ENCODE results near the gene ALG8. TPM values are rescaled to one million over a fixed set of nuclear protein-coding genes. Genes with fewer than 3 reads are reported as not detected.

The ALG8 gene
- 23.3 and 39.1 TPM in 2 replicates for total RNA-seq

GRCh38 chr11:78139422-78140391, at the start of gene ALG8:
ALG8 (minus strand) TSS chr11:78139626; CDS start chr11:78139588, 38 bp downstream.

DNA sequence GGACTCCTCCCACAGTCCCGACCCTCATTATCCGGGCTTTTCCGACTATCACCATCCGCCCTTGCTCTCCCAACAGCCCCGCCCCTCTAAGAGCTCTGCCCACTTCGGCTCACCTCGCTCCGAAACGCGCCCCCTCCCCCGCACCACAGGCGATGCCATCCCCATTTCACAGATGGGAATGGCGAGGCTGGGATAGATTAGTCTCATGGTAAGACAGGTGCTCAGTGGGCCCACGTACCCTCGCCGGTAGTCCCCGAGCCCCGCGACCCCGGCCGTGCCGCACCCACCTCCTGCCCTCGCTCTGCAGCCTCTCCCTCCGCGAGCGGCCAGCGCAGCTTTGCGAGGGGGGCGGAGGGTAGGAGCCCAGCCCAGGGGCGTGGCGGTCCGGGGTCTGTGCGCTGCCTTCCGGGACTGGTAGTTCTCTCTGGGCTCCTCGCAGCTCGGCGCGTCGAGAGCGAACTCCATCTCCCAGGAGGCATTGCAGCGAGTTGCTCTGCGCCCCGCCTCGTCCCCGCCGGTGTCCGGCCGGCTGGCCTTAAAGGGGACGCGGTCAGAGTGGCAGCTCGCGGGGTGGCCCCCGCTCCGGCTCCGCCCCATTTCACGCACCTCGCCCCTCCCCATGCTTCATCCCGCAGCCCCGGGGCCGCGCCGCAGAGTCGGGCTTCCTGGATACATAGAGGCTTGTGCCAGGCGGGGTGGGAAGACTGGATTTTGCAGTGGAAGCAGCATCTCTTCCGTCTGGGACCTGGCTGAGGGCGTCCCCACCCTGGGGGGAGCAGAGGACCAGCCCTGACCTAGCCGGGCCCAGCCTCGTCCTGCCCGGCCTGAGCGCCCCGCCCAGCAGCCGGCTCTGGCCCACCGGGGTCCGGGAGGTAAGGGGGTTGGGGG, 49.1 kb upstream of the ALG8 start, which contains the start of the genes KCTD21 and USP35:
Gene KCTD21 (minus strand): TSS at position 341 of the 888 bp plus-strand sequence. CDS start 14,072 bp downstream, outside the sequence.
Gene USP35 (plus strand): TSS at position 634 of the 888 bp plus-strand sequence. CDS start 7,327 bp downstream, outside the sequence.

DNA sequence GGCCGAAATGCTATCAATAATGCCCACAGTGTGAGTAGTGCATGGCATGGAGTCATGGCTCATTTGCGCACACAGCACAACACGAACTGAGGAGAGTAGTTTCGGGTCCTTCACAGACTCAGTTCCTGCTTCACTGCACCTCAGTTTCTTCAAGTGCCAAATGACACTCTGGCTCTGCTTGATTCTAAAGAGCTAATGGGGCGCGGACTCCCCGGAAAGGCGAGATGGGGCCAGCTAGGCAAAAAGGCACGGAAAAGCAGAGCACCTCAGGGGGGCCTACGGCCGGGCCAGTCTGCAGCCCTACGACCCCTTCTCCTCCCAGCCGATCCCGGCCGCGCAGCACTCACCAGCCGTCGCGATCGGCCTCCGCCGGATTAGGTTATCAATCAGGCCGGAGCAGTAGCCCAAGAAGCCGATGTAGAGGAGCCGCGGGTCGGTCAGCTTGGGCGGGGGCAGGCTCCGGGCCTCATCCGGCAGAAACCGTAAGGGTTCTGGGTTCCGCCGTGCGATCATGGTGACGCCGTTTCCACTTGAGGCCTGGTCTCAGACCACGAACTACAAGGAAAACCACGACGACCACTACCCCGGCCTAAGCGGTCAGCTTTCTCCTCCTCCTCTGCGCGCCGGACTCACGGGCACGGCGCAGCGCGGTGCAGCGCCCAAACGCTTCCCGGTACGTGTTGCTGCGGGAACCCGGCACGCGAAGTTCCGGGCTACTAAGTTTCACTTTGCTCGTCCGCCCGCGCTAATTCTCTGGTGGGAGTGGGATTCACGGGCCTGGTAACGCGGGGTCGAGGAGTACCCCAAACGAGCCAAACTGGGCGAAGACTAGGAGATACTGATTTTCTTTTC, 60.0 kb downstream of the ALG8 start, which contains the start of gene NDUFC2:
Gene NDUFC2 (minus strand): TSS at position 631 of the 852 bp plus-strand sequence. CDS start 118 bp downstream, at position 513.

GRCh38 chr11:78063440-78064181, 75.8 kb downstream of the ALG8 start, which contains the start of gene THRSP:
THRSP (plus strand) TSS chr11:78063861; CDS start chr11:78063882, 21 bp downstream.

Other genes starting within 250 kb of the ALG8 start
- 30.0 and 31.8 TPM in 2 replicates for gene INTS4, start 145.0 kb downstream of the ALG8 start, total RNA-seq
- gene KCTD14, start 116.3 kb downstream of the ALG8 start, total RNA-seq: 0.13 and 0.25 TPM in 2 replicates
- gene THRSP, start 75.8 kb downstream of the ALG8 start, total RNA-seq: not detected in 2 replicates
- 76.5 and 89.8 TPM in 2 replicates for gene NDUFC2, start 59.8 kb downstream of the ALG8 start, total RNA-seq
- 7.9 and 8.6 TPM in 2 replicates for gene KCTD21, start 49.0 kb upstream of the ALG8 start, total RNA-seq
- gene USP35, start 49.3 kb upstream of the ALG8 start, total RNA-seq: 14.1 and 14.5 TPM in 2 replicates

Data from aortic smooth muscle cell (primary cell).